GOT3 (cell line): ENCODE data around the gene SORCS2.

ENCODE experiments used
- DNase-seq: peaks from one replicate; lab custom pipeline; 2025; ENCODE audit warnings: mixed read lengths; lab: John Stamatoyannopoulos, UW

The SORCS2 gene

GRCh38 chr4:7732263-7732662 lies 539.9 kb downstream of the SORCS2 start:
- DNase-seq: no peak

DNA sequence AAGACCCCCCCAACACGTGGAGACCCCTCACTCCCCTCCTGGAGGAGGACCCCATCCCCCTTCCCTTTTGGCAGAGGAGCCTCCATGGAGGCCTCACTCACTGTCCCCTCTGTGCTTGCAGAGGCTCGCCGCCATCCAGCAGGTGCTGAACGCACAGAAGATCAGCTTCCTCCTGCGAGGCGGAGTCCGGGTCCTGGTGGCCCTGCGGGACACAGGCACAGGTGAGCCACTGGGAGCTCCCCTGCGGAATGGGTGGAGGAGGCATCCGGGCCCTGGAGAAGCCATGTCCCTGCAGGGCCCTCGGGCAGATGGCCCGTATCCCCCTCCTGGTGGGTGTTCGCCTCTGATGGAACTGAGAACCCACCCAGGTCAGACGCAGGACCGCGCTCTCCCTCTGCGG lies 540.9 kb downstream of the SORCS2 start:
- no peak for DNase-seq

DNA sequence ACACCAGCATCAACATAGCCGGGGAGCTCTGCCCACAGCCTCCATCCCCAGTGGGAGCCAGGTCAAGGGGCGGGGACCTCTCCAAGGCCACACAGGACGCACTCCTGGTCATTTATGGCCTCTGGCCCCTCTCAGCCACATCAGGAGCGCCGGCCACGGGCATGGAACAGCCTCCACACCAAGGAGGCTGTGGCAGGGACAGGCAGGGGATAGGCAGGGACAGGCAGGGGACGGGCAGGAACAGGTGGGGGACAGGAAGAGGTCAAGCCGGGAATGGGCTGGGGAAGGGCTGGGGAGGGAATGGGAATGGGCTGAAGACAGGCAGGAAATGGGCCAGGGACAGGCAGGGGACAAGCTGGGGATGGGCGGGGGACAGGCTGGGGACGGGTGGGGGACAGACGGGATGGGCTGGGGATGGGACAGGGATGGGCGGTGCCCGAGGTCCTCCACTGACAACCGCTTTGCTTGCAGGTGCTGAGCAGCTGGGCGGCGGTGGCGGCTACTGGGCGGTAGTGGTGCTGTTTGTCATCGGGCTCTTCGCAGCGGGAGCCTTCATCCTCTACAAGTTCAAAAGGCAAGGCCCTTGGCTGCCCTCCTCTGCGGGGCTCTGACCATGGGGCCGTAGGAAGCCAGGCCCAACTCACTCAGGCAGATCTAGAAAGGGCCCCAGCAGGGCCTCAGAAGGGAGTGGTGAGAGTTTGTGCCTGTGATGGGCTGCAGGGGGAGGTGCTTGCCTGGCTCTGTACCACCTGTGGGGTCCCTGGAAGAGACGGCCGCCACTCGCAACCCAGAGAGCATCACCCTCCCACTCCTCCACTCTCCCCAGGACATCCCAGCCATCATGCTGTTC lies 541.7 kb downstream of the SORCS2 start:
- DNase-seq: no peak

GRCh38 chr4:7734651-7735260 lies 542.4 kb downstream of the SORCS2 start:
- no peak for DNase-seq

GRCh38 chr4:7735395-7735794 lies 543.1 kb downstream of the SORCS2 start:
- no peak for DNase-seq

DNA sequence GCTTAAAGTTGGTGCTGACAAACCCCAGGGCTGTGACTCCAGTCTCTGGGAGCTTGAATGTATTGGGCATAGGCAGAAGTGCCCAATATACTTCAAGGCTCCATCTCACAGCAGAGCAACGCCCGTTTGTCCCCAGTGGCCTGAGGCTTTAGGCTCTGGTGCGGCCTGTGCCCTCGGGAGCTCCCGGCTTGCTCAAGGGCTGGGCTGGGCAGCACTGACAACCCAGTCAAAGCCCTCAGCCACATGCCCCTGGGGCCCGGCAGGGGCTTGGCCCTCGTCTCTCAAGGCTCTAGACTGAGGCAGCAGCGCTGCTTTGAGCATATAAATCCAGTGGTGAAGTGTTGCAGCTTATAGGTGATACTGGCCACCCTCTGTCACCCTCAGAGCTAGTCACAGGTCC lies 543.6 kb downstream of the SORCS2 start:
- no peak for DNase-seq

- no peak for DNase-seq
Measured at GRCh38 chr4:7736436-7737267, 544.3 kb downstream of the SORCS2 start.

- DNase-seq: no peak
Measured at GRCh38 chr4:7737268-7737645, 544.9 kb downstream of the SORCS2 start.

DNA sequence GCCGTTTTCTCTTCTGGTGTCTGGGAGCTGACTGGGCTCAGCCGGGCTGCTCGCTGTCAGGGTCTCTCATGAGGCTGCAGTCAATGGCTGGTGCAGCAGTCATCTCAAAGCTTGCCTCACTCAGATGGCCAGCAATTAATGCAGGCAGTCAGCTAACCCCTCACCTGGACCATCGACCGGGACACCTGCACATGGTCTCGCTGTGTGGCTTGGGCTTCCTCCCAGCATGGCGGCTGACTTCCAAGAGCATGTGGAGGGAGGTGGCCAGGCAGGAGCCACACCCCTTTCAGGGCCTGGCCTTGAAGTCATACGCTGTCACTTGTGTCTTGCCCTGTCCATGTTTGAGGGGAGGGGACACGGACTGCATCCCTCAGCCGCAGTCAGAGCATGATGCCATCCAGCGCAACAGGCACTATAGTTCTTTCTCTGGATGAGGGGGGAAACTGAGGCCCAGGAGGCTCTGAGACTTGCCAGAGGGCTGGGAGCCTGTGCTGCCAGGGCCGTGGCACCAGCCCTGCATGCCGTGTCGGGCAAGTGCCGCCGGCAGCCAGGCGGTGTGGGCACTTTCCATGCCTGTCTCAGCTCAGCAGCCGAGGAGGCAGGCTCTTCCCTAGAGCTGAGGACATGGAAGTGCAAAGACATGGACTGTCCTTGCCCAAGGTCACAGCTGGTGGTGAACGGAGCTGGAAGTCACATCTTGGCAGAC lies 545.6 kb downstream of the SORCS2 start:
- DNase-seq: no peak

- DNase-seq: no peak
Measured at GRCh38 chr4:7738458-7739076, 546.2 kb downstream of the SORCS2 start.

DNA sequence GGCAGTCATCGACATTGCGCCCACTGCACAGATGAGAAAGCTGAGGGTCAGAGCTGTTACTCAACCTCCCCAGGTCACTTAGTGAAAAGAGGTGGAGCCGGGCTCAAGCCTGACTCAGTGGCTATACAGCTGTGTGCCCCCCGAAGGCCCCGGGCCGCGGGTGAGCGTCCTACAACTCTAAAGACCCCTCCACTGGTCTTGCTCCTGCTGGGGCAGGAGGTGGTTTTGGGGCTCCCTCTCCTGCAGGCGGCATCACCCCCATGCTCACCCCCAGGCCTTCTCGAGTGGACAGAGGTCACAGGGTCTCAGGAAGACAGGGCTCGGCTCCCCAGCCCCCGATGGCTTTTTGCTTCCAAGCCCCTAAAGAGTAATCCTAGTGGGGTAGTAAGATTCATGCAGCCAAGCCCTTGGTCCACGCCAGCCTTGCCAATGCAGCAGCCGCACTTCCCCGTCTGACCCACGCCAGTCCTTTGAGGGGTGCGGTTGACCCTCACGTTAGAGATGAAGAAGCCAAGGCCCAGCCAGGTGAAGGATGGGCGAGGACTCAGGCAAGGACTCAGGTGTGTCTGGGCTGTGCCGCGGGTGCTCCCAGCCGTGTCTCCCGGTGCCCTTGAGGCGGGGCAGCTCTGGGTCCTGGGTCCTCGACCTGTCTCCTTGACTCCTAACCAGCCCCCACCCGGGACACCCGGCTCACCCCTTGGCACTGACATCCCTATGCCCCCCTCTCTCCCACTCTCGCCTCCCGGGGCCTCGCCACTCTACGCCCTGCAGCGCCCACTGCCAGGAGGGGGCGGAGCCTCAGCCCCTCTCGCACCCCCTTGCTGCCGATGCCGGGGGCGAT lies 547.0 kb downstream of the SORCS2 start:
- no peak for DNase-seq

DNA sequence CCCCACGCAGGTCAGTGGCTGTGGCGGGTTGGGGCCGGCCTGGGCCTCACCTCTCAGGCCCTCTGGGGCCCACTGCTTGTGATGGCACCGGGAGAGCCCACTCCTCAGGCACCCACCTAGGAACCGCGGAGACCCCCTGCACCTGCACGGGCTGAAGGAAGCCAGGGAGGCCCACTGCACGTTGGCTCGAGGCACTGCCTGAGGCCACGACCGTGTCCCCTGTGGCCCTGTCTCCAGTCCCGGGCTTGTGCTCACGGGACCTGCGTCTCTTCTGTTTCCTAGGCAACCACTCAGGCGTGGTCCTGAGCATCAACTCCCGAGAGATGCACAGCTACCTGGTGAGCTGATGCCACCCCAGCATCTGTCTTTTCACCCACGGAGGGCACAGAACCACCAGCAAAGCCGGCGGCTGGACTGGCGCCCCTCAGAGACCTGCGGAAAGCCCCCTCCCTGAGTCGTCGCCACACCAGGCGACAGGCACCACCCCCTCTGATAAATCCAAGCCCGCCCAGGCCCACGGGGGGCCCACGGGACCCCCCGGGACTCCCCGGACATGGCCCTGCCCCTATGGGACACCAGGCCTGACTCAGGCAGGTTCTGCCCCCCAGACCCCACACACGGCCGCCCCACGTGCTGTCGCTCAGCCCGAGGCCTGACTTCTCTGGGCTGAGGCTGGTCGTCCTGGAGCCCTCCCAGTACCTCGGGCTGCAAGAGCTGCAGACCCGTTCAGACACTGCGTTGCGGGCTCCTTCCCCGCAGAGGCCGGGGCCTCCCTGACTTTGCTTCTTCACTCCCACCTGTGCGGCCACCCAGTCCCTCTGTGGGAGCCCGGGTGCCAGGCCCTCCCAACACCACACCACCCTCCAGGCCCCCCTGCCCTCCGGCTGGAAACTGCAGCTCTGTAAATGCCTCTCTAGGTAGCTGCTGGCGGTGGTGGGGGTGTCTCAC lies 547.9 kb downstream of the SORCS2 start:
- DNase-seq: no peak

DNA sequence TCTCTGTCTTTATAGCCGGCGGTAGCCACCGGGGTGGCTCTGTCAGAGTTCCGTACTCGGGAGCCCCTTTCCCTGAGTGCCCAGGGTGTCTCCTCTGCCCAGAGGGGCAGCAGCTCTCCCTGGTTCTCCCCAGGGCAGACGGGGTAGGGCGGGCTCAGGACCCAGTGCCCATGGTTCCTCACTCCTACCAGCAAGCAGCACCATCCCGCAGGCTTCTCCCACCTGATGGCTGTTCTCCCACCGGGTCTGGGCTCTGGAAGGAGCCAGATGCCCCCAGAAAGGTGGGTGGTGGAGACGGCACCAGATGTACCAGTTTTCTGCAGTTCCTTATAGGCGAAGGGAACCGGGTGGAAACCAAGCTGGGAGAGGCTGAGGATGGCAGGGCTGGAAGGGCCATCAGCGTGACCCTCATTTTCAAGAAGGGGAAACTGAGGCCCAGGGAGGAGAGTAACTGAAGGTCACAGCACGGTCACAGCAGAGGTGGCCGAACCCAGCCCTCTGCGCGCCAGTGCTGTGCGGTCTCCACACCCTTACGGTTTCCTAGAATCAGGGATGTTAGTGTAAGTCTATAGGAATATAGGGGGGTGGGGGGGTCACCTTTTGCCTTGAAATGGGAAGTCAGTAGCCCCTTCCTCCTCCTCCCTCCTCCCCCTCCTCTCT lies 548.7 kb downstream of the SORCS2 start:
- no peak for DNase-seq

- no peak for DNase-seq
Measured at GRCh38 chr4:7741946-7742806, 549.8 kb downstream of the SORCS2 start.

GRCh38 chr4:7742807-7743280 lies 550.5 kb downstream of the SORCS2 start:
- no peak for DNase-seq

GRCh38 chr4:7744142-7744804 lies 551.9 kb downstream of the SORCS2 start:
- no peak for DNase-seq

DNA sequence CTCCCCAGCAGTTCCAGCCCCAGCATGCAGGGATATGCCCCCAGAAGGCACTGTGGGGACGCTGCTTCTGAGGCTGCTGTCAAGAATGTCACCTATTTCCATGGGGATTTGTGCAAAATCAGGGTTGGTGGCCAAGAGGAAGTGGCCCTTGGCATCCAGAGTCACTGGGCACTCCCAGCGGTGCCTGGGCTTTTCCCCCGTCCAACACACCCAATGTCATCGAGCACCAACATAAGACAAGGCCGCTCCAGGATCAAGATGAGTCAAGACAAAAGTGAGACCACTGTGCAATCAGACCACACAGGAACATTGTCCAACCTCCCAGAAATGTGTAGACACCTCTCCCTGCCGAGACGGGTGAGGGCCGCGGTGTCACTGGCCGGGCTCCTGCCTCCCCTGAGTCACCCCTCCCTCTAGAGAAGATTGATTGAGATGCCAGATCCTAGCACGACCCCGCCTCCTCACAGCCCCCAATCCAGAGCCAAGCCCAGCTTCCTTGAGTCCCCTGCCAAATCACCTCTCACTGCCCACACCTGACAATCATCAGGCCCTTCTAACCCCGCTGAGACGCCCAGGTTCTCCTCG lies 553.1 kb downstream of the SORCS2 start:
- no peak for DNase-seq
